OCI-LY7 (cell line): ENCODE measurements around the gene FCRLB.

Experiments
- CTCF ChIP-seq: fragments of 200-600 bp; sonication (generic); conservative IDR thresholded peaks from 2 replicates; pipeline ENCODE4 v1.5.1; 2014; ENCODE audit warnings: mild to moderate bottlenecking, antibody characterized with exemption, low read length, moderate library complexity, mixed read lengths
- EZH2phosphoT487 ChIP-seq: fragments of 200-600 bp; sonication (generic); IDR thresholded peaks from 2 replicates; pipeline ENCODE4 v1.6.1; 2018; ENCODE audit warnings: low read depth, borderline replicate concordance, mild to moderate bottlenecking, mixed run types, antibody characterized with exemption, low read length, moderate library complexity, mixed read lengths

- TF ChIP-seq CTCF (no peak), EZH2phosphoT487 (no peak)
These were observed 52.4 kb downstream of the FCRLB start for GRCh38 chr1:161773791-161774190.
